T-helper 17 cell (primary cell): ENCODE data around the gene GALNT8. TPM values are rescaled to one million over a fixed set of nuclear protein-coding genes. Genes with fewer than 3 reads are reported as not detected.

ENCODE experiments used
- ATAC-seq: fragments of 150-1000 bp; cut with Tn5 transposase; 2 replicates; pipeline ENCODE4 v1.10.0; 2021; ENCODE audit warnings: mild to moderate bottlenecking, moderate library complexity
- DNase-seq, 3 donors: peaks; one replicate each; pipeline versions ENCODE4 v3.0.0 to v3.0.0-alpha.2; 2020 to 2021
- H3K9me3 ChIP-seq: one replicate; pipeline ENCODE4 v1.7.0; 2013; ENCODE audit warnings: low read length, mild to moderate bottlenecking; ENCODE audit not compliant: control insufficient read depth, poor library complexity, severe bottlenecking
- H3K27ac Mint-ChIP-seq: one replicate; pipeline ENCODE4 v1.8.0; 2022; ENCODE audit warnings: mild to moderate bottlenecking, moderate library complexity, mixed read lengths
- H3K27me3 Mint-ChIP-seq: one replicate; pipeline ENCODE4 v1.8.0; 2022; ENCODE audit warnings: mixed read lengths
- H3K36me3 Mint-ChIP-seq: one replicate; pipeline ENCODE4 v1.8.0; 2022; ENCODE audit warnings: low read depth, mixed read lengths
- H3K4me1 Mint-ChIP-seq: one replicate; pipeline ENCODE4 v1.8.0; 2022; ENCODE audit warnings: mild to moderate bottlenecking, mixed read lengths
- H3K4me3 Mint-ChIP-seq: one replicate; pipeline ENCODE4 v1.8.0; 2022; ENCODE audit warnings: mild to moderate bottlenecking, moderate library complexity, mixed read lengths
- total RNA-seq, 4 donors: library from RNA in 2 of 4; stranded (reverse) in 2 of 4; gene quantifications; one replicate each; pipeline ENCODE4 v1.2.3 and lab custom pipeline; 2022 to 2026

Gene GALNT8
- 1 to 10 TPM; 1.4 TPM for total RNA-seq
- 0.70 to 2.3 reads per million in 2 donors for total RNA-seq (lab: John Stamatoyannopoulos, UW)

- H3K36me3 Mint-ChIP-seq: peaks cover 5% of the 10 kb centered on the region
- H3K4me3 Mint-ChIP-seq: no peak within 1 kb of the TSS
- H3K27me3 Mint-ChIP-seq: peaks cover 58% of the 10 kb centered on the region
- H3K27ac Mint-ChIP-seq: no peak within 1 kb of the TSS
- ATAC-seq (no peak), DNase-seq (no peak)
- H3K9me3 ChIP-seq: no peaks in the 10 kb centered on the region
- peaks cover 4% of the 10 kb centered on the region for H3K4me1 Mint-ChIP-seq
Measured at GRCh38 chr12:4719821-4720636, at the start of gene GALNT8. GALNT8 (plus strand) TSS chr12:4720400; CDS start chr12:4720678, 278 bp downstream.

- no peak for DNase-seq
- no peak for ATAC-seq
- Mint-ChIP-seq H3K36me3 (peaks cover 22% of the 10 kb centered on the region), H3K27me3 (no peaks in the 10 kb centered on the region), H3K4me3 (no peak overlapping the region), H3K4me1 (peaks cover 19% of the 10 kb centered on the region), H3K27ac (no peak overlapping the region)
- no peaks in the 10 kb centered on the region for H3K9me3 ChIP-seq
Measured at GRCh38 chr12:4679711-4680110, 40.5 kb upstream of the GALNT8 start.

GRCh38 chr12:4681732-4682131 lies 38.5 kb upstream of the GALNT8 start:
- no peak overlapping the region for H3K4me3 Mint-ChIP-seq
- no peaks in the 10 kb centered on the region for H3K27me3 Mint-ChIP-seq
- peaks cover 16% of the 10 kb centered on the region for H3K4me1 Mint-ChIP-seq
- peaks cover 30% of the 10 kb centered on the region for H3K36me3 Mint-ChIP-seq
- no peaks in the 10 kb centered on the region for H3K9me3 ChIP-seq
- no peak overlapping the region for H3K27ac Mint-ChIP-seq
- ATAC-seq (no peak), DNase-seq (no peak)

- Mint-ChIP-seq H3K27ac (no peak overlapping the region), H3K36me3 (peaks cover 23% of the 10 kb centered on the region), H3K4me3 (no peak overlapping the region), H3K4me1 (peaks cover 3% of the 10 kb centered on the region), H3K27me3 (no peaks in the 10 kb centered on the region)
- ATAC-seq (no peak), DNase-seq (no peak)
- H3K9me3 ChIP-seq: no peaks in the 10 kb centered on the region
Measured at GRCh38 chr12:4685317-4685716, 34.9 kb upstream of the GALNT8 start.

- no peak for DNase-seq
- Mint-ChIP-seq H3K4me3 (no peak overlapping the region), H3K27ac (no peak overlapping the region), H3K27me3 (no peaks in the 10 kb centered on the region), H3K36me3 (peaks cover 8% of the 10 kb centered on the region), H3K4me1 (peaks cover 7% of the 10 kb centered on the region)
- no peak for ATAC-seq
- no peaks in the 10 kb centered on the region for H3K9me3 ChIP-seq
Measured at GRCh38 chr12:4690760-4691159, 29.4 kb upstream of the GALNT8 start.

GRCh38 chr12:4700621-4701026 lies 19.6 kb upstream of the GALNT8 start:
- no peak overlapping the region for H3K4me3 Mint-ChIP-seq
- DNase-seq (no peak), ATAC-seq (no peak)
- H3K36me3 Mint-ChIP-seq: peaks cover 3% of the 10 kb centered on the region
- H3K4me1 Mint-ChIP-seq: no peaks in the 10 kb centered on the region
- no peak overlapping the region for H3K27ac Mint-ChIP-seq
- H3K27me3 Mint-ChIP-seq: no peaks in the 10 kb centered on the region
- no peaks in the 10 kb centered on the region for H3K9me3 ChIP-seq

- ATAC-seq: no peak
- H3K27ac Mint-ChIP-seq: no peak overlapping the region
Measured at GRCh38 chr12:4701395-4702190, 18.6 kb upstream of the GALNT8 start.

GRCh38 chr12:4703676-4704075 lies 16.5 kb upstream of the GALNT8 start:
- Mint-ChIP-seq H3K27ac (no peak overlapping the region), H3K4me1 (no peaks in the 10 kb centered on the region), H3K27me3 (peaks cover 8% of the 10 kb centered on the region), H3K36me3 (peaks cover 3% of the 10 kb centered on the region), H3K4me3 (no peak overlapping the region)
- ATAC-seq: no peak
- DNase-seq: no peak
- no peaks in the 10 kb centered on the region for H3K9me3 ChIP-seq

More at GRCh38 chr12:4701395-4702190, 18.6 kb upstream of the GALNT8 start:
- Mint-ChIP-seq H3K4me3 (no peak overlapping the region), H3K27me3 (peaks cover 4% of the 10 kb centered on the region), H3K4me1 (no peaks in the 10 kb centered on the region), H3K36me3 (peaks cover 3% of the 10 kb centered on the region)
- H3K9me3 ChIP-seq: no peaks in the 10 kb centered on the region
- no peak for DNase-seq

GRCh38 chr12:4705824-4706223 lies 14.4 kb upstream of the GALNT8 start:
- peaks cover 8% of the 10 kb centered on the region for H3K27me3 Mint-ChIP-seq

GRCh38 chr12:4707306-4707705 lies 12.9 kb upstream of the GALNT8 start:
- DNase-seq: no peak
- Mint-ChIP-seq H3K4me3 (no peak overlapping the region), H3K27me3 (peaks cover 8% of the 10 kb centered on the region), H3K36me3 (no peaks in the 10 kb centered on the region), H3K27ac (no peak overlapping the region), H3K4me1 (no peaks in the 10 kb centered on the region)
- no peak for ATAC-seq
- no peaks in the 10 kb centered on the region for H3K9me3 ChIP-seq

More at GRCh38 chr12:4705824-4706223, 14.4 kb upstream of the GALNT8 start:
- no peak overlapping the region for H3K4me3 Mint-ChIP-seq
- no peaks in the 10 kb centered on the region for H3K9me3 ChIP-seq
- no peak for ATAC-seq
- no peak for DNase-seq
- no peak overlapping the region for H3K27ac Mint-ChIP-seq
- H3K36me3 Mint-ChIP-seq: peaks cover under 1% of the 10 kb centered on the region
- no peaks in the 10 kb centered on the region for H3K4me1 Mint-ChIP-seq

- H3K27me3 Mint-ChIP-seq: peaks cover 12% of the 10 kb centered on the region
- no peaks in the 10 kb centered on the region for H3K4me1 Mint-ChIP-seq
- H3K27ac Mint-ChIP-seq: no peak overlapping the region
- no peaks in the 10 kb centered on the region for H3K9me3 ChIP-seq
- H3K36me3 Mint-ChIP-seq: no peaks in the 10 kb centered on the region
- ATAC-seq (no peak), DNase-seq (no peak)
- H3K4me3 Mint-ChIP-seq: no peak overlapping the region
Measured at GRCh38 chr12:4710113-4710512, 10.1 kb upstream of the GALNT8 start.

GRCh38 chr12:4714879-4715278 lies 5.3 kb upstream of the GALNT8 start:
- peaks cover 21% of the 10 kb centered on the region for H3K27me3 Mint-ChIP-seq
- peaks cover under 1% of the 10 kb centered on the region for H3K4me1 Mint-ChIP-seq
- no peak for ATAC-seq
- DNase-seq: no peak
- no peaks in the 10 kb centered on the region for H3K36me3 Mint-ChIP-seq
- H3K9me3 ChIP-seq: no peaks in the 10 kb centered on the region
- H3K27ac Mint-ChIP-seq: no peak overlapping the region
- no peak overlapping the region for H3K4me3 Mint-ChIP-seq

- no peak for ATAC-seq
- peaks cover 50% of the 10 kb centered on the region for H3K27me3 Mint-ChIP-seq
- peaks cover 4% of the 10 kb centered on the region for H3K4me1 Mint-ChIP-seq
- peaks cover 2% of the 10 kb centered on the region for H3K36me3 Mint-ChIP-seq
- H3K4me3 Mint-ChIP-seq: no peak overlapping the region
- no peak overlapping the region for H3K27ac Mint-ChIP-seq
- DNase-seq: no peak
- H3K9me3 ChIP-seq: no peaks in the 10 kb centered on the region
Measured at GRCh38 chr12:4717806-4718205, 2.4 kb upstream of the GALNT8 start.
